Hepatocyte (in vitro differentiated cells): ENCODE data around the gene FCRLA. TPM values are rescaled to one million over a fixed set of nuclear protein-coding genes. Genes with fewer than 3 reads are reported as not detected.
A peak's percentile ranks its signal among the peaks of the same experiment; 100 is the strongest.

Experiments used
- DNase-seq: peaks from one replicate; pipeline ENCODE4 v3.0.0-alpha.2; 2016; ENCODE audit warnings: low spot score
- H2AFZ ChIP-seq: fragments of 200-600 bp; sonication (generic); 2 replicates; pipeline ENCODE4 v1.6.0; 2016; ENCODE audit warnings: antibody characterized with exemption, mild to moderate bottlenecking
- H3K27ac ChIP-seq: fragments of 200-600 bp; sonication (generic); 2 replicates; pipeline ENCODE4 v1.5.1; 2016; ENCODE audit warnings: mild to moderate bottlenecking
- H3K27me3 ChIP-seq: fragments of 200-600 bp; sonication (generic); 2 replicates; pipeline ENCODE4 v1.6.1; 2016
- H3K36me3 ChIP-seq: fragments of 200-600 bp; sonication (generic); replicated peaks from 2 replicates; pipeline ENCODE4 v1.5.1; 2016; ENCODE audit warnings: low read depth; ENCODE audit not compliant: insufficient read depth
- H3K4me1 ChIP-seq: fragments of 200-600 bp; sonication (generic); 2 replicates; pipeline ENCODE4 v1.5.1; 2016; ENCODE audit warnings: mild to moderate bottlenecking, moderate library complexity; ENCODE audit not compliant: insufficient read depth
- H3K4me2 ChIP-seq: fragments of 200-600 bp; sonication (generic); 2 replicates; pipeline ENCODE4 v1.6.0; 2016
- H3K4me3 ChIP-seq: fragments of 200-600 bp; sonication (generic); 2 replicates; pipeline ENCODE4 v1.5.1; 2016; ENCODE audit warnings: mild to moderate bottlenecking
- H3K79me2 ChIP-seq: fragments of 200-600 bp; sonication (generic); 2 replicates; pipeline ENCODE4 v1.6.0; 2017; ENCODE audit warnings: mild to moderate bottlenecking
- H3K9me2 ChIP-seq: fragments of 200-600 bp; sonication (generic); replicated peaks from 2 replicates; pipeline ENCODE4 v1.6.0; 2017; ENCODE audit warnings: mild to moderate bottlenecking; ENCODE audit not compliant: insufficient read depth
- H3K9me3 ChIP-seq: fragments of 200-600 bp; sonication (generic); 2 replicates; pipeline ENCODE4 v1.5.1; 2016; ENCODE audit warnings: low read depth, mild to moderate bottlenecking
- H4K20me1 ChIP-seq: fragments of 200-600 bp; sonication (generic); 2 replicates; pipeline ENCODE4 v1.6.0; 2016; ENCODE audit warnings: mild to moderate bottlenecking; ENCODE audit not compliant: insufficient read depth, poor library complexity, severe bottlenecking
- EZH2 ChIP-seq: fragments of 200-600 bp; sonication (generic); IDR thresholded peaks from 2 replicates; pipeline ENCODE4 v1.6.1; 2016; ENCODE audit warnings: antibody characterized with exemption, mild to moderate bottlenecking, borderline replicate concordance
- EZH2phosphoT487 ChIP-seq: fragments of 200-600 bp; sonication (generic); IDR thresholded peaks from one replicate; pipeline ENCODE4 v1.6.1; 2018; ENCODE audit warnings: antibody characterized with exemption, mild to moderate bottlenecking, low read depth, moderate library complexity; ENCODE audit not compliant: unreplicated experiment, severe bottlenecking
- WGBS: methylation state at CpG from one replicate; pipeline ENCODE4 v1.1.6; 2016; ENCODE audit warnings: low lambda C conversion rate; ENCODE audit errors: missing lambda C conversion rate; 5-methylcytosine and 5-hydroxymethylcytosine counted together
- polyA plus RNA-seq: library from polyadenylated mRNA; unstranded; fragments of >200 nt; fragmentation: Nextera tagmentation; extraction: Ambion mirVana; gene quantifications from 2 replicates; pipeline ENCODE4 v1.2.1, GENCODE V29; 2016
- total RNA-seq: library from RNA; depleted of rRNA; stranded (reverse); fragments of >200 nt; gene quantifications from 2 replicates; pipeline ENCODE4 v1.2.3, GENCODE V29; 2014
- TF ChIP-seq, protein P1 (sequence below): fragments of 200-600 bp; sonication (generic); IDR thresholded peaks from 2 replicates; pipeline ENCODE4 v1.5.1; 2016; ENCODE audit warnings: antibody characterized with exemption, mild to moderate bottlenecking; ENCODE audit not compliant: poor library complexity

The FCRLA gene
- total and polyA plus RNA-seq, 2 experiments from 2014 or later, result 0.31 to 3.0 TPM

DNA sequence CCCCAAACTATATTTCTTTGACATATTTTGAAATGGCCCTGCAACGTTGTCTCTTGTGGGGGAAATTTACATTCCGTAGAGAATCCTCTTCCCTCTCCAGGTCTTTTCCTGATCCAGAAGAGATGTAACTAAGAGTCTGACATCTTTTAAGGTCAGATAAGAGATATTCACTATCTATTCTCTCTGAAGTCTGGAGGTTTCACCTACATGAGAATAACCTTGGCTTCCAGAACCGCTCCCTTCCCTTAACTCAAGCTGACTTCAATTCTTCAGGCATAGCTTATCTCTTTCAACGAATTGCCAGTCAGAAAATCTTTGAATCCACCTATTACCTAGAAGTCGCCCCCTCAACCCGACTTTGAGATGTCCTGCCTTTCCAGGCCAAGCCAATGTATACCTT is 24.2 kb downstream of the FCRLA start:
- no peak overlapping the region for H3K4me2 ChIP-seq
- no peak for DNase-seq
- 63% methylated on average over 6 of the region's 6 CpGs for WGBS
- no peak overlapping the region for H3K4me3 ChIP-seq
- no peaks in the 10 kb centered on the region for H3K9me3 ChIP-seq
- no peaks in the 10 kb centered on the region for H4K20me1 ChIP-seq
- H3K4me1 ChIP-seq, result no peaks in the 10 kb centered on the region
- H3K27me3 ChIP-seq, result no peaks in the 10 kb centered on the region
- no peaks in the 10 kb centered on the region for H3K9me2 ChIP-seq
- no peak overlapping the region for H2AFZ ChIP-seq
- no peak for TF ChIP-seq EZH2phosphoT487
- TF ChIP-seq, protein P1, sequence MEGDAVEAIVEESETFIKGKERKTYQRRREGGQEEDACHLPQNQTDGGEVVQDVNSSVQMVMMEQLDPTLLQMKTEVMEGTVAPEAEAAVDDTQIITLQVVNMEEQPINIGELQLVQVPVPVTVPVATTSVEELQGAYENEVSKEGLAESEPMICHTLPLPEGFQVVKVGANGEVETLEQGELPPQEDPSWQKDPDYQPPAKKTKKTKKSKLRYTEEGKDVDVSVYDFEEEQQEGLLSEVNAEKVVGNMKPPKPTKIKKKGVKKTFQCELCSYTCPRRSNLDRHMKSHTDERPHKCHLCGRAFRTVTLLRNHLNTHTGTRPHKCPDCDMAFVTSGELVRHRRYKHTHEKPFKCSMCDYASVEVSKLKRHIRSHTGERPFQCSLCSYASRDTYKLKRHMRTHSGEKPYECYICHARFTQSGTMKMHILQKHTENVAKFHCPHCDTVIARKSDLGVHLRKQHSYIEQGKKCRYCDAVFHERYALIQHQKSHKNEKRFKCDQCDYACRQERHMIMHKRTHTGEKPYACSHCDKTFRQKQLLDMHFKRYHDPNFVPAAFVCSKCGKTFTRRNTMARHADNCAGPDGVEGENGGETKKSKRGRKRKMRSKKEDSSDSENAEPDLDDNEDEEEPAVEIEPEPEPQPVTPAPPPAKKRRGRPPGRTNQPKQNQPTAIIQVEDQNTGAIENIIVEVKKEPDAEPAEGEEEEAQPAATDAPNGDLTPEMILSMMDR, result no peak
- TF ChIP-seq EZH2, result no peak
- no peaks in the 10 kb centered on the region for H3K79me2 ChIP-seq
- H3K27ac ChIP-seq, result no peak overlapping the region
- H3K36me3 ChIP-seq, result no peaks in the 10 kb centered on the region

DNA sequence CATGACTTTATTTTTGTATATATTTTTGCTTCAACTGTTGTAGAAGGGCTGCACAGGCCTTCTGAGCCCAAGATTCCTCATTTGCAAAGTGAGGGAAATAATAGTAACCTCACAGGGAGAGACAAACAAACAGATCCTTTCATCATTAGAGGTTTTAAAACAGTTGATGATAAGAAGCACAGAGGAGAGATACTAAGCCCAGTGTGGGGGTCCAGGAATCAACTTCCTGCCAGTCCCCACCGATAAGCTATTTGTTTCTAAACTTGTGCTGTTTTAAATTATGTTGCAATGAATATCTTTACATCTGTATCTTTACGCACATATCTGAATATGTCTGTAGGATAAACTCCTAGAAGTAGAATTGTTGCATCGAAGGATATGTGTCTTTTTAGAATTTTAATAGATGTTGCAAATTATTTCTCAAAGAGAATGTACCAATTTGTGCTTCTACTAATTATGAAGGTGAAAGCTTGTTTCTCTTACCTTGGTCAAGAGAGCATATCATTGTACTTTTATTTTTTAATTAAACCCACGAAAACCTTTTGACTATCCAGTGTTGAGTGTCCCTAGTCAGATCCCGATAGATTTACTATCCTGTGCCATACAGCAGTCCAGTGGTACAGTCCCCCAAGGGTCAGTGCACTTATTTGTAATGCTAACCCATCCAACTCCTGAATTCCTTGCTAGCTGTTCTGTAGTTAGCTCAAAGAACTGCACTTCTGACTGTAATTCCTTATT is 25.1 kb downstream of the FCRLA start:
- H3K4me3 ChIP-seq, result no peak overlapping the region
- H3K27me3 ChIP-seq, result no peaks in the 10 kb centered on the region
- no peak for DNase-seq
- no peaks in the 10 kb centered on the region for H3K9me3 ChIP-seq
- no peaks in the 10 kb centered on the region for H3K79me2 ChIP-seq
- H3K9me2 ChIP-seq, result no peaks in the 10 kb centered on the region
- no peak overlapping the region for H3K4me2 ChIP-seq
- TF ChIP-seq, protein P1, result no peak
- TF ChIP-seq EZH2 (no peak), EZH2phosphoT487 (no peak)
- H3K4me1 ChIP-seq, result no peaks in the 10 kb centered on the region
- no peaks in the 10 kb centered on the region for H4K20me1 ChIP-seq
- H3K36me3 ChIP-seq, result no peaks in the 10 kb centered on the region
- 62% methylated on average over 5 of the region's 5 CpGs for WGBS
- H3K27ac ChIP-seq, result no peak overlapping the region
- H2AFZ ChIP-seq, result no peak overlapping the region

DNA sequence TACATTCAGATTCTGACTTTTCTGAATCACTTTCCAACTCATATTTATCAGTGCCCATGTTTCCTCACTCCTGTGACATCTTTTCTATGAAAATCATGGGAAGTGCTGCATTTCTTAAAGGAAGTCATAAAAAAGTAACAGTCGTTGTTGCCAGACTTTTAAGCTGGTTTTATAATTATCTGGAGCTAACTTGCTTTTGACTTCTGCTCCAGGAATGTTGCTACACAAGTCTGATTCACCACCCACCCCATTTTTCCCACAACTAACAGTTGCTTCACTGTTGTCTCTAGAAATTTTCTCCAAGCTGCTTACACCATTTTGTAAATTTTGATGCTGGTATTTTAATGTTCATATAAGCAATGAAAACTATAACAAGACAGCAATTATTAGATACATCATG is 26.5 kb downstream of the FCRLA start:
- TF ChIP-seq, protein P1, result no peak
- TF ChIP-seq EZH2phosphoT487 (no peak), EZH2 (no peak)
- H3K4me3 ChIP-seq, result no peak overlapping the region
- H3K27ac ChIP-seq, result peak overlapping the region; percentile 11
- no peak overlapping the region for H2AFZ ChIP-seq
- DNase-seq, result peak; percentile 49
- no peaks in the 10 kb centered on the region for H3K9me3 ChIP-seq
- no peaks in the 10 kb centered on the region for H3K36me3 ChIP-seq
- H3K79me2 ChIP-seq, result no peaks in the 10 kb centered on the region
- H4K20me1 ChIP-seq, result no peaks in the 10 kb centered on the region
- no peaks in the 10 kb centered on the region for H3K4me1 ChIP-seq
- 9% methylated on average over 1 of the region's 1 CpG for WGBS
- no peaks in the 10 kb centered on the region for H3K27me3 ChIP-seq
- no peaks in the 10 kb centered on the region for H3K9me2 ChIP-seq
- no peak overlapping the region for H3K4me2 ChIP-seq
